ENCODE results near the gene IQGAP2. TPM values are rescaled to one million over a fixed set of nuclear protein-coding genes. Genes with fewer than 3 reads are reported as not detected.

The IQGAP2 gene
- total and polyA plus RNA-seq, 2 donors from 2014 or later = 23.2 to 35.8 TPM

DNA sequence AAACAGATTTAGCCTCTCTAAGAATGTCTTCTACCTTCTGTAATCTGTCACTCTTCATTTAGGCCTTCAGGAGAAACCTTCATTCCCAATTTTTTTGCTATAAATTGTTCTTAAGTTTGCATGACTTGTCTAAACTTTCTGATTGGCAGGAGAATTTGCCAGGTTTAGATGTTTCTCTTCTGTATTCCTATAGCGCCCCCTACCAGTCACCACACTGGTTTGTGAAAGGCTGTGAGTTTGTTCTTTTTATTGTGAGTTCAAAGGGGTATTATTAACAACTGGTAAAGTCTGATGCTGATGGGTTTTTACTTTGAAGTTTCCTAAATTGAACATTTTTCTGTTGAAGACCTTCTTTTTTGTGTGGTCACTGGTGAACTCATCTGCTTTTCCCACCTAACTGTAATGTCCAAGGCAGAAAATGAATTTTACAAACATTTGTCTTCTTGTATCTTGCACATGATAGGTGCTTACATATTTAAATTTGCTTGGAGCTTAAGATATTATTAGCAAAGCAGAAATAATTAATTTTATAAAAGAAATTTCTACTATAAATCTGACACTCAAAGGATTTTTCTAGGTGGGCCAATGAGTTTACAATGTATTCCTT, 238.5 kb downstream of the IQGAP2 start:
- H3K36me3 ChIP-seq (ENCODE audit: control insufficient read depth in 2 of 3, insufficient read depth in 3 of 3, low read length in 3 of 3) = peaks cover 0 to 4% (median 0%) of the 10 kb centered on the region in 3 donors
- H3K4me1 ChIP-seq (ENCODE audit: control insufficient read depth in 2 of 3, insufficient read depth in 2 of 3, low read depth in 1 of 3, low read length in 3 of 3) = no peaks in the 10 kb centered on the region
- no peak overlapping the region for H3K27ac ChIP-seq (ENCODE audit: low read depth in 2 of 2, low read length in 2 of 2)
- DNase-seq (peak in 3 of 5 donors; percentile 67 to 87 (median 77)), FAIRE-seq (peak; percentile 68)
- no peak overlapping the region for H3K4me3 ChIP-seq (ENCODE audit: low read length in 3 of 3)
- TF ChIP-seq, protein P1, sequence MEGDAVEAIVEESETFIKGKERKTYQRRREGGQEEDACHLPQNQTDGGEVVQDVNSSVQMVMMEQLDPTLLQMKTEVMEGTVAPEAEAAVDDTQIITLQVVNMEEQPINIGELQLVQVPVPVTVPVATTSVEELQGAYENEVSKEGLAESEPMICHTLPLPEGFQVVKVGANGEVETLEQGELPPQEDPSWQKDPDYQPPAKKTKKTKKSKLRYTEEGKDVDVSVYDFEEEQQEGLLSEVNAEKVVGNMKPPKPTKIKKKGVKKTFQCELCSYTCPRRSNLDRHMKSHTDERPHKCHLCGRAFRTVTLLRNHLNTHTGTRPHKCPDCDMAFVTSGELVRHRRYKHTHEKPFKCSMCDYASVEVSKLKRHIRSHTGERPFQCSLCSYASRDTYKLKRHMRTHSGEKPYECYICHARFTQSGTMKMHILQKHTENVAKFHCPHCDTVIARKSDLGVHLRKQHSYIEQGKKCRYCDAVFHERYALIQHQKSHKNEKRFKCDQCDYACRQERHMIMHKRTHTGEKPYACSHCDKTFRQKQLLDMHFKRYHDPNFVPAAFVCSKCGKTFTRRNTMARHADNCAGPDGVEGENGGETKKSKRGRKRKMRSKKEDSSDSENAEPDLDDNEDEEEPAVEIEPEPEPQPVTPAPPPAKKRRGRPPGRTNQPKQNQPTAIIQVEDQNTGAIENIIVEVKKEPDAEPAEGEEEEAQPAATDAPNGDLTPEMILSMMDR (IDR thresholded peaks at IDR 0.05; ENCODE audit: borderline replicate concordance, extremely low read depth, insufficient read depth) = peak; percentile 63
- H3K9ac ChIP-seq (ENCODE audit: low read length in 3 of 3) = no peak overlapping the region
- no peaks in the 10 kb centered on the region for H3K27me3 ChIP-seq (ENCODE audit: control insufficient read depth, insufficient read depth, low read length)
- no peaks in the 10 kb centered on the region for H3K9me3 ChIP-seq (ENCODE audit: control insufficient read depth in 2 of 3, insufficient read depth in 1 of 3, low read length in 3 of 3)
- intact Hi-C loops (cut with DNase I) = no loop called here

DNA sequence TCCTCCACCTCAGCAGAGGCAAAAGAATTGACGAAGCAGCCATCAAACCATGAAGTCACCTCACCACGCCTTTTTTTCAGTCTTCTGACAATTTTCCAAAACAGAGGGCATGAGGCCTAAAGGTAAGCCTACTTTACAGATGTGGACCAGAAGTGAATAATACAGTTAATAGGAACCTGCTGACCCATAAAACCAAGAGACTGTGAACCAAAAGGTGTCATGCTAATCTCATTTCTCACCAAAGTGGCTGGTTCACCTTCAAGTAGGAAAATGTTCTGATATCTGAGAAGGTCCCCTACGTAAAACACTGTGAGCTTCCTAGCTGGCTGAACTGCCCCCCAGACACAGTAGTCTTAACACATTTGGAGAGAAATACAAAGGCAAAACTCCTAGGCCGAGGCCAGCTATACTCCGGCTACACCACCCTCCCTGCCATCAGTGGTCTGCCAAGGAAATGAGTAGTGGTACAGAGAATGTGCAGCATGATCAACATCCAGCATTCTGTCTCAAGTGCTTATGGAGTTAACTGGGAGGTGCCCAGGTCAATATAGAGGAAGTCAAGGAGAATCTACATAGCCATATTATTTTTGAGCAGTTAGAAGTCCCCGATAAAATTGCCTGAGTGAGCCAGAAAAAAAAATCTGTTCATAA, 239.4 kb downstream of the IQGAP2 start:
- no peaks in the 10 kb centered on the region for H3K4me1 ChIP-seq (ENCODE audit: control insufficient read depth in 2 of 3, insufficient read depth in 2 of 3, low read depth in 1 of 3, low read length in 3 of 3)
- no peak for DNase-seq
- TF ChIP-seq, protein P1 (IDR thresholded peaks at IDR 0.05; ENCODE audit: borderline replicate concordance, extremely low read depth, insufficient read depth) = no peak
- FAIRE-seq = no peak
- intact Hi-C loops (cut with DNase I) = no loop called here
- H3K9ac ChIP-seq (ENCODE audit: low read length in 3 of 3) = no peak overlapping the region
- no peaks in the 10 kb centered on the region for H3K9me3 ChIP-seq (ENCODE audit: control insufficient read depth in 2 of 3, insufficient read depth in 1 of 3, low read length in 3 of 3)
- no peak overlapping the region for H3K27ac ChIP-seq (ENCODE audit: low read depth in 2 of 2, low read length in 2 of 2)
- H3K27me3 ChIP-seq (ENCODE audit: control insufficient read depth, insufficient read depth, low read length) = no peaks in the 10 kb centered on the region
- H3K36me3 ChIP-seq (ENCODE audit: control insufficient read depth in 2 of 3, insufficient read depth in 3 of 3, low read length in 3 of 3) = peaks cover 0 to 4% (median 0%) of the 10 kb centered on the region in 3 donors
- no peak overlapping the region for H3K4me3 ChIP-seq (ENCODE audit: low read length in 3 of 3)

DNA sequence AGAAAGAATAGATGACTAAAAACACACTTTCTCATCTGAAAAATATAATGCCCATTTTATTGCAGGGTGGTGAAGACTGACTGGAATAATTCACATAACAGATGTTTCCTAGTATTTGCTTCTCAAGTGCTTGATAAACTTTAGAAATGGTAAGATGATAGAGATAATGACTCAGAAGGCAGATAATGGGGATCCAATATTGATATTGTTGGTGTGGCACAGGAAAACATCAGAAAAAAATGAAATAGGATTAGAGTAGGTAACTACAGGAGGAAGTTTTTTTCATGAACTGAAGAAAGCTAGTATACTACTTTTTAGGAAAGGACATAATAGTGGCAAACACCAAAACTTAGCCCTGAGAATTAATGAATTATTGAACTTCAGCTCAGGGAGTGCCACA, 240.3 kb downstream of the IQGAP2 start:
- TF ChIP-seq, protein P1 (IDR thresholded peaks at IDR 0.05; ENCODE audit: borderline replicate concordance, extremely low read depth, insufficient read depth) = no peak
- DNase-seq (no peak), FAIRE-seq (no peak)
- Histone ChIP-seq H3K36me3 (ENCODE audit: control insufficient read depth in 2 of 3, insufficient read depth in 3 of 3, low read length in 3 of 3) (peaks cover 0 to 4% (median 0%) of the 10 kb centered on the region in 3 donors), H3K9me3 (ENCODE audit: control insufficient read depth in 2 of 3, insufficient read depth in 1 of 3, low read length in 3 of 3) (no peaks in the 10 kb centered on the region), H3K9ac (ENCODE audit: low read length in 3 of 3) (no peak overlapping the region), H3K27ac (ENCODE audit: low read depth in 2 of 2, low read length in 2 of 2) (no peak overlapping the region), H3K4me1 (ENCODE audit: control insufficient read depth in 2 of 3, insufficient read depth in 2 of 3, low read depth in 1 of 3, low read length in 3 of 3) (no peaks in the 10 kb centered on the region), H3K27me3 (ENCODE audit: control insufficient read depth, insufficient read depth, low read length) (no peaks in the 10 kb centered on the region), H3K4me3 (ENCODE audit: low read length in 3 of 3) (no peak overlapping the region)
- intact Hi-C loops (cut with DNase I) = no loop called here

Data from kidney (tissue), 14 donors.